AG09309 (cell line): ENCODE data around the gene CARD11.

Experiments
- DNase-seq: peaks from one replicate; pipeline ENCODE4 v3.0.0-alpha.2; 2010; ENCODE audit warnings: low read depth
- H3K4me3 ChIP-seq: 2 replicates; pipeline ENCODE4 v1.5.1; 2011; ENCODE audit warnings: mild to moderate bottlenecking, low read depth, low read length, moderate library complexity; ENCODE audit not compliant: control insufficient read depth
- CTCF ChIP-seq: IDR thresholded peaks from 2 replicates; pipeline ENCODE4 v1.5.1; 2011; ENCODE audit warnings: mild to moderate bottlenecking, low read depth, low read length, inconsistent platforms; ENCODE audit not compliant: insufficient read depth, control insufficient read depth; ENCODE audit errors: missing control alignments

The CARD11 gene

GRCh38 chr7:2856388-2857169 is 187.1 kb downstream of the CARD11 start:
- no peak for DNase-seq
- no peak overlapping the region for H3K4me3 ChIP-seq
- TF ChIP-seq CTCF = no peak
